Colon (tissue), 2 donors: ENCODE results near the gene C9orf153.
"Not testable (repeated sequence)": the region's sequence is repeated elsewhere in the genome, so short reads cannot be mapped to it uniquely, and the experiment has no call there.

ENCODE experiments used
- FAIRE-seq: peaks from 2 replicates; lab custom pipeline; 2012; peaks lifted over from hg19 to GRCh38; lab: Jason Lieb, UNC
- donor health status: control.
- donor health status: control.

The C9orf153 gene

DNA sequence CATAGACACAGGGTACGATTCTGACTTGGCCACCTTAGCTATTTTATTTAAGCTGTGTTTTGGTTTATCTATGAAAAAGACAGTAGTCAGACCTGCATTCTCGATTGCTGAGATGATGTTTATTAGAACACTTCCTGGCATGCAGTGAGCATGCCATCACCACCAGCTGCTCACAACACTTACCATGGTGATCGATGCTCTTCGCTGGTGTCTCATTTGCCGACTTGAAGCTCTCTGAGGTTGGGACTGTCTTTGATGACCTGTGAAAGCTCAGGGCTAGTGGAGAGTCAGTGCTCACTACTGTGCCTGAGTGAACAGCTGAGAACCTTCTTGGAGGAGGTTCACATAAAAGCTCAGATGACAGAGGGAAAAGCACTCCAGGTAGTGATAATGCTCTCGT, 4.4 kb upstream of the C9orf153 start:
- FAIRE-seq = no peak

GRCh38 chr9:86262492-86262891, 3.0 kb upstream of the C9orf153 start:
- FAIRE-seq = no peak

DNA sequence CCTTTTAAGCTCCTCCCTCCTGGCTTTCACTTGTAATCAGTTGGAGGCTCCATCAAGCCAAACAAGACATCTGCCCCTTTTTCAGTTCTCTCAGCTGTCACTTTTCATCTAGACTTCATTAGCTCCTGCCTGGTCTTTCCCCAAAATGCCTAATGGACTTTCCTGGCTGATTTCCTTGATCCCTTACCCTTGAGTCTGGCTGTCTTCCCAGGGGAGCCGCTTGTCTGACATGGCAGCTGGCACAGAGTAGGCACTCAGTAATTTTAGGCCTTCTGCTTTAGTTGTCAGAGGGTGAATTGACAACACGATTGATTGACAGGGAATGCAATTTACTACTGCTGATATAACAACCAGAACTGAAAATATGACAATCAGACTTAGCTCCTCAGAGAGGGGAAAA, 2.1 kb downstream of the C9orf153 start:
- no peak for FAIRE-seq

GRCh38 chr9:86256653-86257052, 2.8 kb downstream of the C9orf153 start:
- FAIRE-seq = no peak

DNA sequence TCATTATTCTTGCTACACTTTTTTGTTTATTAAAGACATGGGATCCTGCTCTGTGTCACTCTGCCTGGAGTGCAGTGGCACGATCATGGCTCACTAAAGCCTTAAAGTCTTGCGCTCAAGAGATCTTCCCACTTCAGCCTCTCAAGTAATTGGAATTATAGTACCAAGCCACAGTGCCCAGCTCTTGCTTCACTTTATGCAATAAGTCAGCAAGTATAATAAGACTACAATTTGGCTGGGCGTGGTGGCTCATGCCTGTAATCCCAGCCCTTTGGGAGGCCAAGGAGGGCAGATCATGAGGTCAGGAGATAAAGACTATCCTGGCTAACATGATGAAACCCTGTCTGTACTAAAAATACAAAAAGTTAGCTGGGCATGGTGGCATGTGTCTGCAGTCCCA, 5.9 kb downstream of the C9orf153 start:
- no peak for FAIRE-seq

GRCh38 chr9:86252870-86253269, 6.6 kb downstream of the C9orf153 start:
- FAIRE-seq = no peak

DNA sequence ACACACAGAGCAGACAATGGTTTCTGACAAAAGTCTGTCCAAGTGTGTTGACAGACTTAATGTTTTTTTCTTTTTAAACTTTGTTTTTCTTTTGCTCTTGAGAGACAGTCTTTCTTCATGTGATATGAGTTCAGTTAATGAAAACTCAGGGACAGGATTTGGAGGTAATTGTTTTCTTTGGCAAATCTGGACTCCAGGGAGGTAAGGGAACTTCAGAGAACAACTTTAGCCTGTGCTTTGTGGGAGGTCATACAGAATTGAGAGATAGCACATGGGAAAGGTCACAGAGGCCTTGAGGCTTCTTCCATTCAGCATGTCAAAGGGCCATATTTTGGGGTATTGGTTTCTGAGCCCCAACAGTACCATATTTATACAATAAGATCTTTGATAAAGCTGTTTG, 9.3 kb downstream of the C9orf153 start:
- no peak for FAIRE-seq

GRCh38 chr9:86248746-86249145, 10.7 kb downstream of the C9orf153 start:
- no peak for FAIRE-seq

- FAIRE-seq = no peak
These were observed 12.7 kb downstream of the C9orf153 start for GRCh38 chr9:86246752-86247161.

DNA sequence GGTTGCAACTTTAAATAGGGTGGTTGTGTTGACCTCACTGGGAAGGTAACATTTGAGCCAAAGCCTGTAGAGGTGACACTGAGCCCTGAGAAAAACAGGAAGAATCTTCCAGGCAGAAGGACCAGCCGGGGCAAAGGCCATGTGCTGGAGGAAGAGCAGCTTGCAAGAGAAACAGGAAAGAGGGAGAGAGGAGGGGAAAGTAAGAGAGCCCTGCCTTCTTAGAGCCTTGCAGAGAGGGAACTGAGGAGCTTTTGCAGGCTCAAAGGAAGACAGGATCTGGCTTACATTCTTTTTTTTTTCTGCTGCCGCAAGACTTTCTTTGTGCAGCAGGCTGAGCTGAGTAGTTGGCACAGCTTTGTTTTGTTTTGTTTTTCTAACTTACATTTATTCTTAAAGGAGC, 17.4 kb downstream of the C9orf153 start:
- no peak for FAIRE-seq

GRCh38 chr9:86241216-86241615, 18.2 kb downstream of the C9orf153 start:
- no peak for FAIRE-seq

GRCh38 chr9:86238861-86239770, 20.3 kb downstream of the C9orf153 start:
- no peak for FAIRE-seq

GRCh38 chr9:86230858-86231257, 28.6 kb downstream of the C9orf153 start:
- no peak for FAIRE-seq

DNA sequence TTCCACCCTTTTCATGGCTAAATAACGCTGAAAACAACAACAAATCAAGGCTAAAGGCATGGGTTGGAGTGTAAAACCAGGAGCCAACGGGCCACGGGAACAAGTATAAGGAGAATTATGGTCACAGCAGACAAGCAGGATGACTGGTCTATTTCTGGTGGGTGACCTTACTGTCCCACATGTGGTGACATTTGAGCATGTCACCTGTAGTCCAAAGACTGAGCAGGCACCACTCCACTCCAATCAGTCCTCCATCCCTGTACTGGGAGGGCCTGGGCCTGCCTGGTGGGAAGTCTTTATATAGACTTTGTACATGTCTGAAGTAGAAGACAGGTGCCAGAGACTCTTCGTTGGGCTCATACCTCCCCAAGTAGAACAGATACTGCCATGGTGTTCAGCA, 36.8 kb downstream of the C9orf153 start:
- FAIRE-seq = no peak

GRCh38 chr9:86219606-86220005, 39.9 kb downstream of the C9orf153 start:
- no peak for FAIRE-seq

GRCh38 chr9:86217076-86217755, 42.2 kb downstream of the C9orf153 start:
- no peak for FAIRE-seq

- no peak for FAIRE-seq
These were observed 52.3 kb downstream of the C9orf153 start for GRCh38 chr9:86207193-86207592.

DNA sequence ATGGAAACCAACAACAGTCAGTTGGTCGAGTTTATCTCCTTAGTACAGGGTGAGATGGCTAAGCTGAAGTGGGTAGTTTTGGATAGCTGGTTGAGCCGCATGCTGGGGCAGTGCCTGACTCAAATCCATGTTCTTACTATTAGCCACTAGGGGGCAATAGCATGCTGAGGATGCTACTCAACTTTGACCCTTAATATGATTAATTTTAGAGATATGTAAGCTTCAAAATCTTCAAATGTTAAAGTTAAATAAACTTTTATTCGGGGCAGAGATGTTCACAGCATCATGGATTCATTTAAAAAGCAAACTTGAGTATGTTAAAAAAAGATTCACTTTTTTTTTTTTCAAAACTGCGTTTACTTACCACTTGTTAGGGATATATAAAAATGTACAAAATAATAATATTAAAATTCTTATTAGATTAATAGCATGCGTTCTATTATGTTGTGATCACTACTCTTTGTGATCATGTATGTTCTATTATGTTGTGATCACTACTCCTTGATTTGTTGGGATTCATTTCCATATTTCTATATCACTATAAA, 57.0 kb downstream of the C9orf153 start:
- FAIRE-seq = peak; percentile 65

GRCh38 chr9:86201474-86202337, 57.8 kb downstream of the C9orf153 start:
- no peak for FAIRE-seq

- FAIRE-seq = no peak
These were observed 58.8 kb downstream of the C9orf153 start for GRCh38 chr9:86200599-86201162.

- no peak for FAIRE-seq
These were observed 66.4 kb downstream of the C9orf153 start for GRCh38 chr9:86193088-86193487.

GRCh38 chr9:86190700-86191099, 68.8 kb downstream of the C9orf153 start:
- not testable (repeated sequence) for FAIRE-seq
